Sigmoid colon (tissue), 4 donors: ENCODE results near the gene RABL2A.
"Not testable (repeated sequence)": the region's sequence is repeated elsewhere in the genome, so short reads cannot be mapped to it uniquely, and the experiment has no call there.

Experiments
- POLR2A ChIP-seq, 2 donors: fragments of 450-650 bp; IDR thresholded peaks; one replicate each; pipeline ENCODE4 v1.6.1; 2016; ENCODE audit warnings: antibody characterized with exemption in 2 of 2, mild to moderate bottlenecking in 2 of 2, moderate library complexity in 2 of 2
- POLR2AphosphoS5 ChIP-seq, 4 donors: sonication (generic); formaldehyde crosslinking; IDR thresholded peaks; one replicate each; pipeline ENCODE4 v1.6.1; 2017; ENCODE audit warnings: antibody characterized with exemption in 4 of 4
- TF ChIP-seq, protein P1 (sequence below), 4 experiments: fragments of 450-650 bp in 3 of 4; fragments of 200-600 bp in 1 of 4; IDR thresholded peaks; one replicate each; pipeline ENCODE4 v1.5.1; 2016 to 2019; ENCODE audit warnings: antibody characterized with exemption in 4 of 4, mild to moderate bottlenecking in 3 of 4, moderate library complexity in 2 of 4

GRCh38 chr2:113664761-113665533 is 37.9 kb downstream of the RABL2A start:
- TF ChIP-seq POLR2AphosphoS5, POLR2A (IDR thresholded peaks at IDR 0.05): not testable (repeated sequence)
- TF ChIP-seq, protein P1, sequence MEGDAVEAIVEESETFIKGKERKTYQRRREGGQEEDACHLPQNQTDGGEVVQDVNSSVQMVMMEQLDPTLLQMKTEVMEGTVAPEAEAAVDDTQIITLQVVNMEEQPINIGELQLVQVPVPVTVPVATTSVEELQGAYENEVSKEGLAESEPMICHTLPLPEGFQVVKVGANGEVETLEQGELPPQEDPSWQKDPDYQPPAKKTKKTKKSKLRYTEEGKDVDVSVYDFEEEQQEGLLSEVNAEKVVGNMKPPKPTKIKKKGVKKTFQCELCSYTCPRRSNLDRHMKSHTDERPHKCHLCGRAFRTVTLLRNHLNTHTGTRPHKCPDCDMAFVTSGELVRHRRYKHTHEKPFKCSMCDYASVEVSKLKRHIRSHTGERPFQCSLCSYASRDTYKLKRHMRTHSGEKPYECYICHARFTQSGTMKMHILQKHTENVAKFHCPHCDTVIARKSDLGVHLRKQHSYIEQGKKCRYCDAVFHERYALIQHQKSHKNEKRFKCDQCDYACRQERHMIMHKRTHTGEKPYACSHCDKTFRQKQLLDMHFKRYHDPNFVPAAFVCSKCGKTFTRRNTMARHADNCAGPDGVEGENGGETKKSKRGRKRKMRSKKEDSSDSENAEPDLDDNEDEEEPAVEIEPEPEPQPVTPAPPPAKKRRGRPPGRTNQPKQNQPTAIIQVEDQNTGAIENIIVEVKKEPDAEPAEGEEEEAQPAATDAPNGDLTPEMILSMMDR (IDR thresholded peaks at IDR 0.05) = not testable (repeated sequence)
